ENCODE data around the gene OPCML.

DNA sequence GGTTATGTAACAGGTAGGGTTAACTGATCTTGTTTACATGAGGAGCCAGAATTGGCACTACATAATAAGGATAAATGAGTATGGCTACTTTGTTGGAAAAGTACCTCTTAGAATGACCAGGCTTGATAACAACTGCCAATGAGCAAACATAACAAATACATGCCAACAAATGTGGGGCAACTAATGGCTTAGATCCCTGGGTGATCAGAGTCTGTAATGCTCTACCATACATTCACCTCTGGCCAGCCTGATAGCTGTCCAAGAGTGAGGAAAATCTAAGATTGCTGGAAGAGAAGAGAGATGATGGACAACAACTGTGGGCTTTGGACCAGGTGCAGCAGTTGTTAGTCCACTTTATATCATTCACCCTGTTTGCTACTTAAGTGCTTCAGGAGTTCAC is 1136.9 kb downstream of the OPCML start:
- TF ChIP-seq CTCF (conservative IDR thresholded peaks at IDR 0.05 in 1 of 2, IDR thresholded peaks at IDR 0.05 in 1 of 2; ENCODE audit: low read depth in 1 of 2, low read length in 2 of 2) (no peak), EZH2 (IDR thresholded peaks at IDR 0.05; ENCODE audit: low read length, missing control alignments) (no peak)
